CD4-positive, alpha-beta T cell treated with Interleukin-12 subunit alpha and Interleukin-12 subunit beta, for 1 hour (primary cell): ENCODE measurements around the gene YWHAH.

ENCODE experiments used
- DNase-seq: peaks from one replicate; pipeline ENCODE4 v3.0.0-alpha.2; 2020

The YWHAH gene

DNA sequence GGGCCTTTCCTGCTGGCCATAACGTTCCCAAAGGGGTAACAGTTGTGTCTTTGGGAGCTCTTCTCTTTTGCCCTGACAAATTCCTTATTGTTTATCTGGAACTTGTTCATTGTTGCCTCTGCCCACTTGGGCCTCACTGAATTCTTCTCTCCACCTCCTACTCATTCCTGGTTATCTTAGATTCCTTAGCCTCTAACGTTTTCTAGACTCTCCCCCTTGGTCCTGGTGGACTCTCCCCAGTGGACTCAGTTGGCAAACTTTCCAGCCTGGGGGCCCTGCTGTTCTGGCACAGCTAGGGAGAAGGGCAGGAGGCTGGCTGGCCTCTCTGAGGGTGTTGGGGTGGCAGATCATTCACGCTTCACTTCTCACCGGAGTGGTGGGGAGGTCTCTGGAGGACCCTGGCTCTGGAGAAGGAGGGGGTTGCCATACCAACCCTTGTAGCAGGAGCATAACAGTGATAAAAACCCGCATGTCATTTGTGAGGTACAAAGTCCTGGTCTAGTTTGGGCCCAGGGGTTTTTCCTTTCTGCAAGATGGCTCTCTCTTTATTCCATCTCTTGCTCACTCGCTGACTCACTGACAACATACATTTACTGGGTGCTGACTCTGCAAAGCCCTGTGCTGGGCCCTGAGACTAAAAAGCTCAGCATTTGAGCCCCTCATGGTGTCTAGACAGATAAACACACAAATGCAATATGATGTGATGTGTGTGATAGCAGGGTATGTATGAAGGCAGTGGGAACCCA is 39.7 kb downstream of the YWHAH start:
- DNase-seq: no peak

- DNase-seq: no peak
Observed at GRCh38 chr22:31987218-31987617, 42.9 kb downstream of the YWHAH start.

DNA sequence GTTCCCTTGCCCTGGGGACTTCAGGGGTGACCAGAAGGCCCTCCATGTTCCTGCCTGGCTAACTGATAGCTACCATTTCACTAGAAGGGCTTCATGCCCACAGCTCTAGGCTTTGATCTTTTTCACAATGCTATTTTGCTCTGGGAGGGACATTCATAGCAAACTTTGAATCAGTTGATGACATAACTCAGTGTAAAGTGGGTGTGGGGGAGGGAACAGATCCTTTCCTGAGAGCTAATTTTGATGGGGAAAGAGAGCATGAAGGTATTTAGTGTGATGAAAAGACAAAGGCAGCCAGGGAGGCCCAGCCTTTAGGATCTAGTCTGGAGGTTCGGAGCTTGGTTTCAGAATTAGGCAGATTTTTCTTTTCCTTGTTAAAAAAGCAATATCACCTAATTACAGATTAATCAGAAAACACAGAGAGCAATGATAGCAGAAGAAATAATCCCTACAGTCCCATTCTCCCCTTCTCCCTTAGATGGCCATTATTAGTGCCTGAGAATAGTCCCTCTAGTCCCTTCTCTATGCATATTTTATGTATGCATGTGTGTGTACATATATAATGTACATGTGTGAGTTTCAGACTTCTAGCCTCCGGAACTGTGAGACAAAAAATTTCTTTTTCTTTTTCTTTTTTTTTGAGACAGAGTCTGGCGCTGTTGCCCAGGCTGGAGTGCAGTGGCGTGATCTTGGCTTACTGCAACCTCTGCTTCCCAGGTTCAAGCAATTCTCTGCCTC is 46.9 kb downstream of the YWHAH start:
- no peak for DNase-seq

GRCh38 chr22:31995046-31995445 is 50.7 kb downstream of the YWHAH start:
- DNase-seq: no peak

DNA sequence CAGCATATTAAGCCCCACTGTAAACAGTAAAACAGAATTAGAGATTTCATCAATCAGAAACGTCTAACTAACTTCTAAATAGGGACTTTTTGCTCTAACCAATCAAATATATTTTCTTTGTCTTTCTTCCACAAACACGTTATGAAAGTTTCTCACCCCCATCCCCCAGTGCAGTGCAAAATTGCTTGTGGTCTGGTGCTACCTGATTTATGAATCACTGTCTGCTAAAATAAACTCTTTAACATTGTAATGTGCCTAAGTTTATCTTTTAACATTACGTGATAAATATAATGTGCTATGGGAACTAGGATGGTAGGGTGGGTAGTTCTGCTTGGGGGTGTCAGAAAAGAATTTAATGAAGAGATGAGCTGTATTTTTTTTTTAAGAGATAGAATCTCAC is 51.5 kb downstream of the YWHAH start:
- no peak for DNase-seq

GRCh38 chr22:31998784-31999385 is 54.5 kb downstream of the YWHAH start:
- no peak for DNase-seq

DNA sequence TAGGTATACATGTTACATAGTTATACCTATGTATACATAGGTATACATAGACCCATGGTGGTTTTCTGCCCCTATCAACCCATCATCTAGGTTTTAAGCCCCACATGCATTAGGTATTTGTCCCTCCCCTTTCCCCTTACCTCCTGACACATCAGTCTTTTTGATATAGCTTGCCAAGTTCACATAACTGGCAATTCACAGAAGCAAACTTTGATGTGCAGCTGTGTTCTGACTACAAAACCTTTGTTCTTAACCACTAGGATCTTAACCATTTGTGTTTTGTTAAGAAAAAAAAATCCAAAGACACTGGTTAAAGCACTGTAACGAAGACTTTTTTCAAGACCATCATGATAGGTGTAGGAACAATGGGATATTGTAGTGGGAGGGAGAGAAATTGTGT is 55.8 kb downstream of the YWHAH start:
- no peak for DNase-seq

DNA sequence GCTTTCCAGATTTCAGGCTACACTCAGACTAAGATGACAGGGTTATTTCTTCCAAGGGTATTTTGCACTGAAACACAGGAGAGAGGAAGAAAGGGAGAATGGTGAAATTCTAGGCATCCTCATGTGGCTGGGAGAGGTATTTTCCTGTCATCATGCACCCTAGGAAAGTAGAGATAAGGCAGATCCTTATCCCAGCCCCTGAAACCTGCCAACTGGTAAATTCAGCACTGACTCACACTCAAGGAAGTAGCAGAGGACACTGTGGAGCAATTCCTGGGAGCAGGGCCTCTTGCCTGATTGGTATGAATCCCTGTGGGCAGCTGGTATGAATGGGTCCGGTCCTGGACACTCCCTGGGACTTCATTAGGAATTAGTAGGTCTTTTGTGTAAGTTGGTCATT is 61.1 kb downstream of the YWHAH start:
- DNase-seq: no peak
